ENCODE data around the gene DOCK4. TPM values are rescaled to one million over a fixed set of nuclear protein-coding genes. Genes with fewer than 3 reads are reported as not detected.

Gene DOCK4
- total RNA-seq = 100 TPM
- long read RNA-seq, partial matches to known transcripts = 17 of 47 reads
- long read RNA-seq, other reads (novel, unspliced or antisense) = 30 of 47 reads

GRCh38 chr7:112206238-112206990 is at the start of gene DOCK4, which contains the start of gene ZNF277:
TSS of gene DOCK4 (minus strand) at chr7:112206399. CDS start at chr7:112206138, 261 bp downstream.
TSS of gene ZNF277 (plus strand) at chr7:112206695. CDS start at chr7:112206717, 22 bp downstream.
- peak within 1 kb of the TSS; percentile 88 for H3K27ac ChIP-seq
- H3K9me3 ChIP-seq = no peaks in the 10 kb centered on the region
- peak; percentile 96 for ATAC-seq
- H3K4me1 ChIP-seq = peaks cover 18% of the 10 kb centered on the region
- H3K4me3 ChIP-seq = peak within 1 kb of the TSS; percentile 90
- peak; percentile 99 for DNase-seq
- no peaks in the 10 kb centered on the region for H3K27me3 ChIP-seq
- intact Hi-C loops (cut with DNase I) = no loop called here
- H3K36me3 ChIP-seq = no peaks in the 10 kb centered on the region
- TF ChIP-seq CTCF (IDR thresholded peaks at IDR 0.05) = peak; percentile 16

- DNase-seq (no peak), ATAC-seq (no peak)
- Histone ChIP-seq H3K9me3 (no peaks in the 10 kb centered on the region), H3K36me3 (no peaks in the 10 kb centered on the region), H3K4me1 (peaks cover 8% of the 10 kb centered on the region), H3K27ac (no peak overlapping the region), H3K27me3 (no peaks in the 10 kb centered on the region), H3K4me3 (no peak overlapping the region)
- intact Hi-C loops (cut with DNase I) = no loop called here
- TF ChIP-seq CTCF (IDR thresholded peaks at IDR 0.05) = no peak
These were observed 49.2 kb upstream of the DOCK4 start for GRCh38 chr7:112255388-112255720.

- Histone ChIP-seq H3K4me1 (peaks cover 8% of the 10 kb centered on the region), H3K27me3 (no peaks in the 10 kb centered on the region), H3K36me3 (no peaks in the 10 kb centered on the region), H3K9me3 (no peaks in the 10 kb centered on the region), H3K4me3 (no peak overlapping the region), H3K27ac (no peak overlapping the region)
- ATAC-seq = no peak
- DNase-seq = no peak
- no peak for TF ChIP-seq CTCF (IDR thresholded peaks at IDR 0.05)
- intact Hi-C loops (cut with DNase I) = no loop called here
These were observed 48.6 kb upstream of the DOCK4 start for GRCh38 chr7:112254709-112255387.

GRCh38 chr7:112254156-112254555 is 48.0 kb upstream of the DOCK4 start:
- no peaks in the 10 kb centered on the region for H3K36me3 ChIP-seq
- TF ChIP-seq CTCF (IDR thresholded peaks at IDR 0.05) = no peak
- H3K4me3 ChIP-seq = no peak overlapping the region
- DNase-seq (no peak), ATAC-seq (peak; percentile 77)
- peaks cover 8% of the 10 kb centered on the region for H3K4me1 ChIP-seq
- intact Hi-C loops (cut with DNase I) = no loop called here
- no peaks in the 10 kb centered on the region for H3K9me3 ChIP-seq
- H3K27me3 ChIP-seq = no peaks in the 10 kb centered on the region
- no peak overlapping the region for H3K27ac ChIP-seq

DNA sequence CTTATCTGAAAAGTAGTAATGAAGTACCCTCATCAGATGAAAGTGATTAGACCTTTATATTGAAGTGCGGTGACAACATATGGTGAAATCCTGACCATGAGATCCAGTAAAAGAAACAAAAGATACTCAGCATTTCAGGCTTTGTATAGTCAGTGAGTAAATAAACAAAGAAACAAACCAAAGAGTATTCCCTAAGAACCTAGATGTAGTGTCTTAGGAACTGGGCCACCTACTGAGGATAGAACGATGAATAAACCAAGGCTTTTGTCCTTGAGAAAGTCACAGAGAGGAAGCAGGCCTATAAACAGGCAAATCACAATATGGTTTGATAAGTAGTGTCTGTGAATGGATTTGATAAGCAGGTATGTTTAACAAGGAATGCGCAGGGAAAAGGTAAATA is 46.5 kb upstream of the DOCK4 start:
- TF ChIP-seq CTCF (IDR thresholded peaks at IDR 0.05) = no peak
- Histone ChIP-seq H3K9me3 (no peaks in the 10 kb centered on the region), H3K4me3 (no peak overlapping the region), H3K36me3 (no peaks in the 10 kb centered on the region), H3K27ac (no peak overlapping the region), H3K4me1 (peaks cover 8% of the 10 kb centered on the region), H3K27me3 (no peaks in the 10 kb centered on the region)
- intact Hi-C loops (cut with DNase I) = no loop called here
- ATAC-seq (no peak), DNase-seq (no peak)

Data from upper lobe of right lung (tissue), 1 donor.